NCI-H748 treated with DMSO at 0.1 percent for 48 hours (cell line): Measurements from ENCODE around the gene LUC7L.
"Not testable (repeated sequence)": the region's sequence is repeated elsewhere in the genome, so short reads cannot be mapped to it uniquely, and the experiment has no call there.

ENCODE experiments used
- DNase-seq: peaks from one replicate; lab custom pipeline; 2025; lab: John Stamatoyannopoulos, UW

Gene LUC7L

DNA sequence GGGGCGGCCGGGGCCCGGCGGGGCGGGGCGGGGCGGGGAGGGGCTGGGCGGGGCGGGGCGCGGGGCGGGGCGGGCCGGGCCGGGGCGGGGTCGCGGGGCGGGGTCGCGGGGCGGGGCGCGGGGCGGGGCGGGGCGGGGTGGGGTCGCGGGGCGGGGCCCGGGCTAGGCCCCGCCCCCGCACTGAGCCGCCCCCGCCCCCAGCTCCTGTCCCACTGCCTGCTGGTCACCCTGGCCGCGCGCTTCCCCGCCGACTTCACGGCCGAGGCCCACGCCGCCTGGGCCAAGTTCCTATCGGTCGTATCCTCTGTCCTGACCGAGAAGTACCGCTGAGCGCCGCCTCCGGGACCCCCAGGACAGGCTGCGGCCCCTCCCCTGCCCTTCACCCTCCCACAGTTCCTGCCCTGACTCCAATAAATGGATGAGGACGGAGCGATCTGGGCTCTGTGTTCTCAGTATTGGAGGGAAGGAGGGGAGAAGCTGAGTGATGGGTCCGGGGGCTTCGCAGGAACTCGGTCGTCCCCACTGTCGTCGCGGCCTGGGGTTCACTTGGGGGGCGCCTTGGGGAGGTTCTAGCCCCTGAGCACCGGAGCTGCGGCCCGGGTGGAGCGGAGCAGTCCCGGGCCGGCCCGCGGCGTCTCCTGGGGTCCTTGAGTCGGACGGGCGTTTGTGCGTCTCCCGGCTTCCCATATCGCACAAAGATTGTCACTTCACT, 64.3 kb downstream of the LUC7L start:
- DNase-seq = no peak

DNA sequence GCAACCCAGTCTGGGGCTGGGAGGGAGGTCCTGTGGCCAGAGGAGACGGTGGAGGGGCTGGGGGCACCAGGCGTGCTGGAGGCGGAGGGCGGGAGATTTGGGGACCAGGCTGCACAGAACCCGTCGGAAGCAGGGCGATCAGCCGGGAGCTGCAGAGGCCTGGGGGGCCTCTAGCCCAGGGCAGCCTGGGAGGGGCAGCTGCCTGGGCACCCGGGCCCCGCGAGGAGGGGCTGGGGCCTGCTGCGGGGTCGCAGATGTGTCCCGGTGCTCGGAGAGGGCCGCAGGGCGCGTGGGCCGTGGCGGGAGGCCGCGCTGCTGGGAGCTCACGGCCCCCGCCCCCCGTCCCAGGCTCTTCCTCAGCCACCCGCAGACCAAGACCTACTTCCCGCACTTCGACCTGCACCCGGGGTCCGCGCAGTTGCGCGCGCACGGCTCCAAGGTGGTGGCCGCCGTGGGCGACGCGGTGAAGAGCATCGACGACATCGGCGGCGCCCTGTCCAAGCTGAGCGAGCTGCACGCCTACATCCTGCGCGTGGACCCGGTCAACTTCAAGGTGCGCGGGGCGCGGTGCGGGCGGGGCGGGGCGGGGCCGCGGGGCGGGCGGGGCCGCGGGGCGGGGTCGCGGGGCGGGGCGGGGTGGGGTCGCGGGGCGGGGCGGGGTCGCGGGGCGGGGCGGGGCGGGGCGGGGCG, 65.0 kb downstream of the LUC7L start:
- DNase-seq = not testable (repeated sequence)

DNA sequence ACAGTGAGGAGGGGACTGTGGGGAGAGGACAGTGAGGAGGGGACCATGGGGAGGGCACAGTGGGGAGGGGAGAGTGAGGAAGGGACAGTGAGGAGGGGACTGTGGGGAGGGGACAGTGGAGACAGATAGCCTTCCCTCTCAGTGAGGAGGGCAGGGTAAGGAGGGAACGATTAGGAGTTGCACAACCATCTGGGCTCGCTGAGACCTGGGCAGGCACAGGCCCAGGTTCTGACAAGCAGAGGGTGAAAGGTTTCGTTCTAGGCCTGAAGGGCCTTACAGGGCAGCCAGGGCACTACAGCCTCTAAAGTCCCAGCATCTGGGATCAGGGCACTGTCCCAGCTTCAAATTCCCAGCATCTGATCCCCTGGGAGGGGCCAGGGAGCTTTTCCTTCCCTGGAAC, 65.6 kb downstream of the LUC7L start:
- DNase-seq = not testable (repeated sequence)

DNA sequence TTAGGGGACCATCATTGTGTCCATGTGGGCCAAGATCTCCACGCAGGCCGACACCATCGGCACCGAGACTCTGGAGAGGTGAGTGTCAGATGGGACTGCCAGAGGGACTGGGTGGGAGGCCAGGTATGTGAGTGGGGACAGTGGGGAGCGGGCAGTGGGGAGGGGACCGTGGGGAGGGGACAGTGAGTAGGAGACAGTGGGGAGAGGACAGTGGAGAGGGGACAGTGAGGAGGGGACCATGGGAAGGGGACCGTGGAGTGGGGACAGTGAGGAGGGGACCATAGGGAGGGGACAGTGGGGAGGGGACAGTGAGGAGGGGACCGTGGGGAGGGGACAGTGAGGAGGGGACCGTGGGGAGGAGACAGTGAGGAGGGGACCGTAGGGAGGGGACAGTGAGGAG, 66.1 kb downstream of the LUC7L start:
- not testable (repeated sequence) for DNase-seq

DNA sequence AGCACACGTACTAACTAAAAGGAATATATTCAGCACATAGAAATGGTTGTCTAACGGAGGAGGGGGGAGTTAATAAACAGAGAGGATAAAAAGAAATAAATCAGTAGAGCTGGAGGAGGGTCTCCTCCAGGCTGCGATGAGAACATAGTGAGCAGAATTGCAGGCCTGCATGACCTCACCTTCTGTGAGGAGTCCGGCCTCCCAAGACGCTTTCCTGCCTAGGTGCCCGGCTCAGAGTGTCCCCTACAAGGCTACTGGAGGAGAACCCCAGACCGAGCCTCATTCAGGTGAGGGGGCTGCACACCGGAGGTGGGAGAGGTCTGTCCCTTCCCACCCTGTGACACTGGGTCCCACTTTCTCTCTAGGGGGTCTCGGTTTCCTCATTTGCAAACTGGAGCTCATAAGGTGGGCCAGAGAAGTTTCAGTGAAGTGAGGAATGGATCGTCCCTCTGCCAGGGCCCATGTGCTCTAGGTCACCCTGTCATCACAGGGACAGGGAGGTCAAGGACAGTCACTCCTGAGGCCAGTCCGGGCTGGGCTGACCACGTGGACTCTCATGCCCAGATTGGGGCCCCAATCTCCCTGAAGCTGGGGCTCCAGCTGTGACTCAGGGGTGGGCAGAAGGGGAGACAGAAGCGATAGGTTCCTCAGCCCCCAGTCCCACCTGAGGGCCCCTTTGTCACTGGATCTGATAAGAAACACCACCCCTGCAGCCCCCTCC, 66.8 kb downstream of the LUC7L start:
- no peak for DNase-seq

DNA sequence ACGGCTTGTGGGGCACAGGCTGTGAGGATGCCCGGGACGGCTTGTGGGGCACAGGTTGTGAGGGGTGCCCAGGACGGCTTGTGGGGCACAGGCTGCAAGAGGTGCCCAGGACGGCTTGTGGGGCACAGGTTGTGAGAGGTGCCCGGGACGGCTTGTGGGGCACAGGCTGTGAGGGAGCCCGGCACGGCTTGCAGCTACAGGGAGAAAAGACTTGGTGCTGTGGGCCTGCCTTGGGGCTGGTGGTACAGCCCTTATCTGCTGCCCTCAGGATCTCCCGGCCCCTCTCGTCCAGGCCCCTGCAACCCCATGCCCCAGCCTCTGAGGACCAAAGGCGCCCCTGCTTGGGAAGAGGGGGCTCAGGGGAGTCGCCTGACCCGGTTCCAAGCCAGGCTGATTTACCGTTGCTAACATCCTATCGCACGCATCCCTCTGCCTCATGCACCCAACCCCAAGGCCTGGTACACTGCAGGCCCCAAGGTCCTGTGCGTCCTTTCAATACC, 68.5 kb downstream of the LUC7L start:
- no peak for DNase-seq

DNA sequence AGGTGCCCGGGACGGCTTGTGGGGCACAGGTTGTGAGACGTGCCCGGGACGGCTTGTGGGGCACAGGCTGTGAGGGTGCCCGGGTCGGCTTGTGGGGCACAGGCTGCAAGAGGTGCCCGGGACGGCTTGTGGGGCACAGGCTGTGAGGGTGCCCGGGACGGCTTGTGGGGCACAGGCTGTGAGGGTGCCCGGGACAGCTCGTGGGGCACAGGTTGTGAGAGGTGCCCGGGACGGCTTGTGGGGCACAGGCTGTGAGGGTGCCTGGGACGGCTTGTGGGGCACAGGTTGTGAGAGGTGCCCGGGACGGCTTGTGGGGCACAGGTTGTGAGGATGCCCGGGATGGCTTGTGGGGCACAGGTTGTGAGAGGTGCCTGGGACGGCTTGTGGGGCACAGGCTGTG, 69.0 kb downstream of the LUC7L start:
- DNase-seq = not testable (repeated sequence)

DNA sequence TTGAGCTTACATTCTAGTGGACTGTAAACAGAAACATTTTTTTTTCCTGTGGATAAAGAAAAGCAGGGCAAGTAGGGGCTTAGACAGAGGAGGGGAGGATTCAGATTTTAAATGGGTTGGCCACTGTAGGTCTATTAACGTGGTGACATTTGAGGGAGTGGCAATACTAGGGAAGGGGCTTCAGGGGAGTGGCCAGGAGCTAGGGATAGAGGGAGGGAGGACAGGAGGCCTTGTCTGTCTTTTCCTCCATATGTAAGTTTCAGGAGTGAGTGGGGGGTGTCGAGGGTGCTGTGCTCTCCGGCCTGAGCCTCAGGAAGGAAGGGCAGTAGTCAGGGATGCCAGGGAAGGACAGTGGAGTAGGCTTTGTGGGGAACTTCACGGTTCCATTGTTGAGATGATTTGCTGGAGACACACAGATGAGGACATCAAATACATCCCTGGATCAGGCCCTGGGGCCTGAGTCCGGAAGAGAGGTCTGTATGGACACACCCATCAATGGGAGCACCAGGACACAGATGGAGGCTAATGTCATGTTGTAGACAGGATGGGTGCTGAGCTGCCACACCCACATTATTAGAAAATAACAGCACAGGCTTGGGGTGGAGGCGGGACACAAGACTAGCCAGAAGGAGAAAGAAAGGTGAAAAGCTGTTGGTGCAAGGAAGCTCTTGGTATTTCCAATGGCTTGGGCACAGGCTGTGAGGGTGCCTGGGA, 70.0 kb downstream of the LUC7L start:
- DNase-seq = no peak

DNA sequence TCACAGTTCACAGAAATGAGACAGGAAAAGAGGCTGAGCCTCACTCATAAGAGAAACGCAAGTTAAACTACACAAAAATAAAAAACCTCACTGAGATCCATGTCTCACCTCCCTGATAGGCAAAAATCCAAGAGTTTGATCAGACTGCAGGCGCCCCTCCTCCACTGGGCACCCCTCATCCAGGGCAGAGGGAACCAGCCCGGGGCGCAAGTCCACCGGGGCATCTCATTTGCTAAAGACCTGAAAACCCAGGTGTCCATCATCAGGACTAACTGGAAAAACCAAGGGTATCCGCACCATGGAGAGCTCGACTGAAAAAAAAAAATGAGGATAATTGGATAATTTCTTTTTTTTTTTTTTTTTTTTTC, 74.2 kb downstream of the LUC7L start:
- no peak for DNase-seq

DNA sequence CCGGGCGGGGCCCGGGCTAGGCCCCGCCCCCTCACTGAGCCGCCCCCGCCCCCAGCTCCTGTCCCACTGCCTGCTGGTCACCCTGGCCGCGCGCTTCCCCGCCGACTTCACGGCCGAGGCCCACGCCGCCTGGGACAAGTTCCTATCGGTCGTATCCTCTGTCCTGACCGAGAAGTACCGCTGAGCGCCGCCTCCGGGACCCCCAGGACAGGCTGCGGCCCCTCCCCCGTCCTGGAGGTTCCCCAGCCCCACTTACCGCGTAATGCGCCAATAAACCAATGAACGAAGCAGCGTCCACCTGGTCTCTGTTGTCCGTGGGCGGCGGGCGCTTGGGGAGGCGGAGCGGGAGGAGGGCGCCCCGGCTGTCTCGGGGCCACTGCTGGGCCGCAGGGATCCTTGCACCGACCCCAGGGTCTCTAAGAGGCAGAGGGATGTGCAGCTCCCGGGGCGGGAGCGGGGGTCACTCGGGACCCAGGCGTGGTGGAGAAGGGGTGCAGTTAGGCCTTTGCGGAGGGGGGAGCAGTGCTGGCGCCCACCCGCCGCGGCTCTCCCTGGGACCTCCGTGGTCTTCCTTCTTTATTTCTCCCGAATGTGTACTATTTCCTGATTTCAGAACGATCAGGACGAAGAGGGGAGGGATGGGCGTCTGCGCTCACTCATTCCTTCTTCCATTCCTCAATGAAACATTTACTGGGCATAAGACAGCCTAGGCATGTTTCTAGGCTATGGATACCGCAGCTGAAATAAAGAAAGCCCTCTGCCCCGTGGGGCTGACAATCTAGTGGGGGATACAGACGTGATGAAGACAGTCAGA, 74.8 kb downstream of the LUC7L start:
- DNase-seq = no peak

DNA sequence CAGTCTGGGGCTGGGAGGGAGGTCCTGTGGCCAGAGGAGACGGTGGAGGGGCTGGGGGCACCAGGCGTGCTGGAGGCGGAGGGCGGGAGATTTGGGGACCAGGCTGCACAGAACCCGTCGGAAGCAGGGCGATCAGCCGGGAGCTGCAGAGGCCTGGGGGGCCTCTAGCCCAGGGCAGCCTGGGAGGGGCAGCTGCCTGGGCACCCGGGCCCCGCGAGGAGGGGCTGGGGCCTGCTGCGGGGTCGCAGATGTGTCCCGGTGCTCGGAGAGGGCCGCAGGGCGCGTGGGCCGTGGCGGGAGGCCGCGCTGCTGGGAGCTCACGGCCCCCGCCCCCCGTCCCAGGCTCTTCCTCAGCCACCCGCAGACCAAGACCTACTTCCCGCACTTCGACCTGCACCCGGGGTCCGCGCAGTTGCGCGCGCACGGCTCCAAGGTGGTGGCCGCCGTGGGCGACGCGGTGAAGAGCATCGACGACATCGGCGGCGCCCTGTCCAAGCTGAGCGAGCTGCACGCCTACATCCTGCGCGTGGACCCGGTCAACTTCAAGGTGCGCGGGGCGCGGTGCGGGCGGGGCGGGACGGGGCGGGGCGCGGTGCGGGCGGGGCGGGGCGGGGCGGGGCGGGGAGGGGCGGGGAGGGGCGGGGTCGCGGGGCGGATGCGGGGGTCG, 75.6 kb downstream of the LUC7L start:
- not testable (repeated sequence) for DNase-seq

DNA sequence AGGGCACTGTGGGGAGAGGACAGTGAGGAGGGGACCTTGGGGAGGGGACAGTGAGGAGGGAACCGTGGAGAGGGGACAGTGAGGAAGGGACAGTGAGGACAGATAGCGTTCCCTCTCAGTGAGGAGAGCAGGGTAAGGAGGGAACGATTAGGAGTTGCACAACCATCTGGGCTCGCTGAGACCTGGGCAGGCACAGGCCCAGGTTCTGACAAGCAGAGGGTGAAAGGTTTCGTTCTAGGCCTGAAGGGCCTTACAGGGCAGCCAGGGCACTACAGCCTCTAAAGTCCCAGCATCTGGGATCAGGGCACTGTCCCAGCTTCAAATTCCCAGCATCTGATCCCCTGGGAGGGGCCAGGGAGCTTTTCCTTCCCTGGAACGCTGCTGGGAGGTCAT, 76.1 kb downstream of the LUC7L start:
- not testable (repeated sequence) for DNase-seq

DNA sequence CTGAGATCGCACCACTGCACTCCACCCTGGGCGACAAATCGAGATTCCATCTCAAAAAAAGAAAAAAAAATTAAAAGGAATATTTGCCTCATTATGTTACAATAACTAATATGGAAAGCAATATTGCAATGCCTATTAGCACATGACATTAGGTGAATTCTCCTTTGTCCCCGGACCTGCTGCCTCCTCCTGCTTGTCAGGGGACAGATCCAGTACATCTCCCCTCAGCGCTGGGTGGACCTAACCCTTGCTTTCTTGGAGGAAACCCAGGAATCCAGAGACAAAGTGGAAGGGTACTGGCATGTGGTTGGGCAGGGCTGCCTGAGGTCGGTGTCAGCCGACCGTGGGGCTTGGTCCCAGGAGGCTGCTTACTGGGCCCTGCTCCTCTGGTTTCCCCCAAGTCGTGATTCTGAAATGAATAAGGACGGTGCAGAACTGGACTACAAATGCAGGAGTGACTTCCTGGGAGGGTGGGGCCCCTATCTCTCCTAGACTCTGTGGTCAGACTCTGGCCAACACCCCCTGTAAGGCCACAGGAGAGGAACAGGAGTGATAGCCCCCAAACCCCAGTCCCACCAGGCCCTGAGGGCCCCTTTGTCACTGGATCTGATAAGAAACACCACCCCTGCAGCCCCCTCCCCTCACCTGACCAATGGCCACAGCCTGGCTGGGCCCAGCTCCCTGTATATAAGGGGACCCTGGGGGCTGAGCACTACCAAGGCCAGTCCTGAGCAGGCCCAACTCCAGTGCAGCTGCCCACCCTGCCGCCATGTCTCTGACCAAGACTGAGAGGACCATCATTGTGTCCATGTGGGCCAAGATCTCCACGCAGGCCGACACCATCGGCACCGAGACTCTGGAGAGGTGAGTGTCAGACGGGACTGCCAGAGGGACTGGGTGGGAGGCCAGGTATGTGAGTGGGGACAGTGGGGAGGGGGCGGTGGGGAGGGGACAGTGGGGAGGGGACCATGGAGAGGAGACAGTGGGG, 76.8 kb downstream of the LUC7L start, which contains the start of gene HBZ:
TSS of gene HBZ (plus strand) at position 504 of the 988 bp plus-strand sequence. CDS start at position 770, 266 bp downstream.
- no peak for DNase-seq

DNA sequence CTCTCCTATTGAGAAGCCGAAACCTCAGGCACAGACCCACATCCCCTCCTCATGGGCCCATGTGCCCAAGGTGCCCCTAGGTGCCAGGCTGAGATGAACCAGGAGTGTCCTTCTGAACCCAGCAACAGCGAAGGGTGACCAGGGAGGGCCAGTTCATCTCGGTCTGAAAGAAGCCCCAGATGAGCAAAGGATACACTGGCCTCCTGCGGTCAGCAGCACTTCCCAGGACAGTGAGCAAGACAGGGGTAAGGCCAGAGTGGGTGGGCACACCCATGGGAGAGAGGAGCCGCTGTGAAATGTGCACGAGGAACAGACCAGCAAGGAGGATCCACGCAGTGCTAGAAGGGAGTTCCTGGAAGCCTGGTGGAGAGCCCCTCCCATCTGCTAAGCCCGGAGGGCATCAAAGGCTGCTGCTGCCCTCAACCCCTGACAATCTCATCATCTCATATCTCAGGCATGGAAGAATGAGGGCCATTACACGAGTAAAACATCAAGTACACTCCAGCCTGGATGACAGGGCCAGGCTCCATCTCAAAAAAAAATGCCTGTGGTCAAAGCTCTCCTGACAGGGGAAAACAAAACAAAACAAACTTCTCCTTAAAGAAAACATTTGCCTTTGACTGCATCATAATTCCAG, 80.1 kb downstream of the LUC7L start:
- DNase-seq = no peak

DNA sequence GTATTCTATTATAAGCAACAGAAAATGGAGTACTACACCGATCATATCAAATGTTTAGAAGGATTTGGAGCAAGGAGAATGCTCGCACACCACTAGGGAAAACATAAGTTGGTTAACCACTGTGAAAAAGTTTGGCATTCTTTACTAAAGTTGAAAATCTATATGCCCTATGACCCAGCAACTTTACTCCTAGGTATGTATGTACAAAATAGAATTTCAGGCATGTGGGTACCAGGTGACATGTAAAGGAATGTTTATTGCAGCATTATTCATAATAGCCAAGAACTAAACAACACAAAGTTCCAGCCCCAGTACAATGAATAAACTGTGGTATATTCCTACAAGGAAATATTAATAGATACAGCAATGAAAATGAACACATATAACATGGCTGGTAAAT, 82.6 kb downstream of the LUC7L start:
- no peak for DNase-seq

DNA sequence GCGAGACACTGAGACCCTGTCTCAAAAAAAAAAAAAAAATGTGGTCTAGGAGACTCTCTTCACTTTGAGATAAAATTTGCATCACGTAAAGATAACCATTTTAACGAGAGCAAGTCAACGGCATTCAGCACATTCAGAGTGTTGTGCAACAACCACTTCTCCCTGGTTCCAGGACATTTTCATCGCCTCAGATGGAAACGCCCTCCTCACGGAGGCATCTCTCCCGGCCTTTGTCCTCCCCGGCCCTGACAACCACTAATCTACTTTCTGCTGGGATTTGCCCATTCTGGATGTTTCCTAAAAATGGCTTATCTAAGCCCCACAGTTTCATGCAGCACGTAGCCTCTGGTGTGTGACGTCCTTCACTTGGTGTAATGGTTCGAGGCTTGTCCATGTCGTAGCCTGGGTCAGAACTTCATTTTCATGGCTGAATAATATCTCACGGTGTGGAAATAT, 84.4 kb downstream of the LUC7L start:
- DNase-seq = no peak

DNA sequence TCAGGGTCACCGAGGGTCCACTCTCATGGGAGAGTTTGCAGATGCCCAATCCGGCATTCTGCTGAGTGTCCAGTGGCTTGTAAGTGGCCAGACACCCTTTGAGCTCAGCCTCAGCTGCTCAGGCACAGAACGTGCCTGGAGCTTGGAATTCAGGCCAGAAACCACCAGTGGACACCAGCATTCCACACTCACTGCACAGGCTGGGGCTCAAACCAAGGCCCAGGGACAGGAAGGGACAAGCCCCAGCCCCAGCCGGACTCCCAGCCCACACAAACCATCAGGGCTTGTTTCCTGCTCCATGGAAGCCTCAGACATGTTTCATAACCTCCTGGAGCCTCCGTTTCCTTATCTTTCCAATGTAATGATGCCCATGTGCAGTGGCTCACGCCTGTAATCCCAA, 85.8 kb downstream of the LUC7L start:
- DNase-seq = no peak

DNA sequence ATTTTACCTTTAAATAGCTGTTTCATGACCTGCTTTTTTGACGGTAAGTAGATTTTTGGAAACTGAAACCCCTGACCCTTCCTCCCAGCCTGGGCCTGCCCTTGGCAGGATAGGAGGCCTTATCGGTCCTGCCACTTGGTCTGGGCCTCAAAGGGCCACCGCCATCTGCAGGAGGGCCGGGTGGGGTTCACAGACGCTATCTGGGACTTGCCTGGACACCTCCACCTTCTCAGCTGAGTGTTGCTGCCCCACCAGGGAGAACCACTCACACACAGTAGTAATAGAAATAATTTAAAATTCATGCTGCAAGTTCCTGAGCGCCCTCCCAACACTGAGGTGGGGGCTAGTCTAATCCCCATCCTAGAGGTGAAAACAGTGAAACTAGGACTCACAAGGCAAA, 86.2 kb downstream of the LUC7L start:
- no peak for DNase-seq

DNA sequence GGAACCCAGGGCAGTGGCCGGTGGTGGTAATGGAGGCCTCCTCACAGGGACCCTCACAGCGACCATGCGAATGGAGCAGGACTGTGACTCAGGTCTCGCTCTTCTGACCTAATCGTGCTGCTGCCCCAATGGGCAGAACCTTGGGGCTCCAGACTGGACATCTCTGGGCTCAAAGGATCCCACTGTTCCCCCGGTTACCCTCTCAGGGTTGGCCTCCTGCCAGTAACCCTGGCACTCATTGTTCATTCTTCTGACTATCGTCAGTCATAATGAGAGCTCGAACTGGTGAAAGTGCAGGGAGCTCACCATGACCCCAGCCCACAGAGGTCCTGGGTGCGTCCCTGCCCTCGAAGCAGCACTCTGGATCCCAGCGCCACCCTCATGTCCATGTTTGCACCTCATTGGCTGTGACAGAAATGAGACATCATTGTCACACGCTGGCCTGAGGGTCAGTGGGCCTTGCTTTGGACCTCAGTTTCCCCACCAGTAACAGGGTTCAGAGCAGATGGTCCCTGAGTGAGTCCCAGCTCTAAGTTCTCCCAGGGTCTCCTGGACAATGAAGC, 86.8 kb downstream of the LUC7L start:
- no peak for DNase-seq
